ENCODE data around the gene PRKAA1. TPM values are rescaled to one million over a fixed set of nuclear protein-coding genes. Genes with fewer than 3 reads are reported as not detected.
"Not testable (repeated sequence)": the region's sequence is repeated elsewhere in the genome, so short reads cannot be mapped to it uniquely, and the experiment has no call there.

The PRKAA1 gene
- total RNA-seq, 1 donor from 2014 or later = 29.9 TPM

DNA sequence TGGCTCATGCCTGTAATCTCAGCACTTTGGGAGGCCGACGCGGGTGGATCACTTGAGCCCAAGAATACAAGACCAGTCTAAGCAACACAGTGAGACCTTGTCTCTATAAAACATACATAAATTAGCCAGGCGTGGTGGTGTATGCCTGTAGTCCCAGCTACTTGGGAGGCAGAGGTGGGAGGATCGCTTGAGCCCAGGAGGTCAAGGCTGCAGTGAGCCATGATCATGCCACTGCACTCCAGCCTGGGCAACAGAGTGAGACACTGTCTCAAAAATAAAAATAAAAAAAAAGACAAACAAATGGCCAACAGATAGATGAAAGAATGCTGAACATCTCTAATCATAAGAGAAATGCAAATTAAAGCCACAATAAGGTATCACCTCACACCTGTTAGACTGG, 9.2 kb downstream of the PRKAA1 start:
- ATAC-seq (ENCODE audit: poor library complexity); DNase-seq; intact Hi-C loops (cut with DNase I): not testable (repeated sequence)

DNA sequence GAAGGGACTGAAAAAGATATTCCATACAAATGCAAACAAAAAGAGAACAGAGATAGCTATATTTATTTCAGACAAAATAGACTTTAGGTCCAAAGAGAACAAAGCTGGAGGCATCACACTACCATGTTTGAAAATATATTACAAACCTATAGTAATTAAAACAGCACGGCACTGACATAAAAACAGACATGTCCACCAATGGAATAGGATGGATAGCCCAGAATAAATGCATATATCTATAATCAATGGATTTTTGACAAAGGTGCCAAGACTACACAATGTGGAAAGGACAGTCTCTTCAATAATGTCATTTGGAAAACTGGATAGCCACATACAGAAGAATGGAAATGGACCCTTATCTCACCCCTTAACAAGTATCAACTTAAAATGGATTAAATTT, 10.2 kb downstream of the PRKAA1 start:
- intact Hi-C loops (cut with DNase I) = no loop called here
- DNase-seq = no peak
- ATAC-seq (ENCODE audit: poor library complexity) = no peak

DNA sequence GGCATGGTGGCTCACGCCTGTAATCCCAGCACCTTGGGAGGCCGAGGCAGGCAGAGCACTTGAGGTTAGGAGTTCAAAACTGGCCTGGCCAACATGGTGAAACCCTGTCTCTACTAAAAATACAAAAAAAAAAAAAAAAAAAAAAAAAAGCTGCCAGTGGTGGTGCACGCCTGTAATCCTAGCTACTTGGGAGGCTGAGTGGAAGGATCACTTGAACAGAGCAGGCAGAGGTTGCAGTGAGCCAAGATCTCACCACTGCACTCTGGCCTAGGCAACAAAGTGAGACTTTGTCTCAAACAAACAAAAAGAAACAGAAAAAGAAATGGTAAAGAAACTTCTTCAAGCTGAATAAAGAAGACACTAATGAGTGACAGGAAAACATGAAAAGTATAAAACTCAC, 11.5 kb downstream of the PRKAA1 start:
- intact Hi-C loops (cut with DNase I); ATAC-seq (ENCODE audit: poor library complexity); DNase-seq: not testable (repeated sequence)

DNA sequence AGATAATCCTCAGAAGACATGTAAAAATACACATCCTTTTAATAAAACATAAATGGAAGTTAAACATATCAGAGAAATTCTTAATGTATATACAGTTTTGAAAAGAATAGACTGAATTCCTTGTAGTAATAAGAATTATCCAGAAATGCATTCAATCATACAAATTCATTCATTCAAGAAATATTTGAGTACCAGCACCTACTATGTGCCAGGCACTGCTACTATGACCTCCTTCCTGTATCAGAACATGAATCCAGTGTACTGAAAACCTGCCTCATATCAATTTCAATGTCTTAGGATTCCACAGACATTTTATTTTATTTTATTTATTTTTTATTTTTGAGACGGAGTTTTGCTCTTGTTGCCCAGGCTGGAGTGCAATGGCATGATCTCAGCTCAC, 13.3 kb downstream of the PRKAA1 start:
- no peak for DNase-seq
- intact Hi-C loops (cut with DNase I) = no loop called here
- ATAC-seq (ENCODE audit: poor library complexity) = no peak

DNA sequence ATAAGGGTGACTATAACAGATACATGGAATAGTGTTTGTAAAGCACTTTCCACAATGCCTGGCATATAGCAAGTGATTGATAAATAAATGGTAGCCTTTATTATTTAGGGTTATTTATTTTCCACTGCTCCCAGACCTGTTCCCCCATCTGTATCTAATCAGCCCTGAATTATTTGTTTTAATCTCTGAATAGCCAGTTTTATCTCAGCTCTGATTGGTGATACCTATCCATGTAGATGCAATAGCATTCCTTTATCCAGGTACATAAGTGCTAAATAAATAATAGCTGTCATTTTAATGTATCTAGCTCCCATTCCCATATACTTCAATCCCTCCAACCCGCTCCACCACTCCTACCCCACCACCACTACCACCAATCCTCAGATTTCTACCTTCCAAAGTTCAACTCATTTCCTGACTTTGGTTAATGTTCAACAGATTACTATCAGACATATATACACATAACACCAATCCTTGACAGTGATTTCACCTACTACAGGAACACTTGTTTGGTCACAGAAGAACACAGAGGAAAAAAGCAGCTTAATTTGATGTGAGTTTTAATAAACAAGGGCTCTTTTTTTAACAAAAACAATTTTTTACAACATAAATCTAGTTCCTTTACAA, 14.0 kb downstream of the PRKAA1 start:
- ATAC-seq (ENCODE audit: poor library complexity) (no peak), DNase-seq (no peak)
- intact Hi-C loops (cut with DNase I) = no loop called here

DNA sequence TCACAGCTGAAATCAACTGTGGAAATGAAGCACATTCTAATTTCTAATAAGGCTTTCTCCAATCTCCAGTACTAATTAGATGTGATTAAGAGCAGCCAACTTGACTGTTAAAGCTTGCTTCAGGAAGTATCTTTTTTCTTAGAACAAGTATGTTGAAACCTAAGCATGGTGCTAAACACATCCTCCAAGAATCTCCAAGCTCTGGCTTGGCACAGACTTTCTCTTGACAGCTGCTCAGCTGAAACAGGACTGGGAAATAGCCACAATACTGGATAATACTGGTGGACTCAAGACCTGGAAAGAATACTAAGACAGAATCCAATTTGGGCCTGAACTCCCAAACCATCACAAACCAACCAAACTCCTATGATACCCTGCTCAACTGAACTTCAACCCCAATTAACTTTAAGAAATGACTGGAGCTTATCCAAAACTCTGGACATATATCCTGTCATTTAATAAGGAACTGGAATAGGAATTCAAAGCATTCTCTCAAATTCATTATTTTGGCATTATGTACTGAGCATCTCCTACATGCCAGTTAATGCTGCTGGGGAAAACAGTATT, 16.2 kb downstream of the PRKAA1 start:
- intact Hi-C loops (cut with DNase I) = no loop called here
- ATAC-seq (ENCODE audit: poor library complexity) (peak; percentile 89), DNase-seq (no peak)

DNA sequence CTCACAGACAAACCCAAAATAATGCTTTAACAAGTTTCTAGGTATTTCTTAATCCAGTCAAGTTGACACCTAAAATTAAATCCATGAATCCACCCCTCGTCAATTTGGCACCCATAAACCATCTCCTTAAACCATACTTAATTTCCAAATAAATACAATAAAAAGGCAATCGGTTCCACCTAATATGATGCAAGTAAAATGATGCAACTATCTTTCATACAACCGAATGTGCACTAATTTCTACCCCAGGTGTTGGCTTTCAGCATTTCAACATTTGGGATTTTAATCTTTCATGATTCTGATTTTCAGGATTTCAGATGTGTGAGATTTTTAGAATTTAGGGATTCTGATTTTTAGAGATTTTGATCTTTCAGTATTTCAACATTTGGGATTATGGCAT, 17.3 kb downstream of the PRKAA1 start:
- DNase-seq (no peak), ATAC-seq (ENCODE audit: poor library complexity) (no peak)
- intact Hi-C loops (cut with DNase I) = no loop called here

DNA sequence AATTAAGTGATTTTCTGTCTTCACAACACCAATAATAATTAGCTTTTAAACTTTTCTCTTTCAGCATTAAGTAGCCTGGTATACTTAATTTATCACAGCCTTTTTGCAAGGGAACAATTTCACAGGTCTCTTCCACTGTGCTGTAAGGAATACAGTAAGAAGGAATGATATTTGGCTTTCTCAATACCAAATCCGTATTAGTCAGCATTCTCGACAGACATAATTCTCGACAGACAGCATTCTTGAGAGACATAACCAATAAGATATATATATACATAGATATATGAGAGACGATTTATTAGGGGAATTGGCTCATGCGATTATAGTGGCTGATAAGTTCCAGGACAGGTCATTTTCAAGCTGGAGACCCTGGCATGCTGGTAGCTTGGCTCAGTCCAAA, 18.0 kb downstream of the PRKAA1 start:
- ATAC-seq (ENCODE audit: poor library complexity) (no peak), DNase-seq (no peak)
- intact Hi-C loops (cut with DNase I) = no loop called here

DNA sequence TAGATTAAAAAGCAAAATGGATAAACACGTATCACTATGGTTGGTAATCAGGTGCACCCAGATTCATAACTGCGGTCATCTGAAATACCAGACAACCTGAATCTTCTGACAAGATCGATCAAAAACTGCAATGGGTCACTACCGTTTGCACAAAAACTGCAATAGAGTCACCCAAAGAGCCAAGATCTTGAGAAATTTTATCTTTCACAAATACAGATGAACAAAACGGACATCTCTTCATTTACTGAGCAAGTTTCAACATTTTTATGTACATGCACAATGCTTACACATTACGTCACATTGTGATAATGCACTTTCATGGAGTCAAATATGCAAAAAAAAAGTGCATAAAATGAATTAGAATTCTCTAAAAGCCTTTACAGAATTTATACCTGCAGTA, 18.6 kb downstream of the PRKAA1 start:
- intact Hi-C loops (cut with DNase I) = no loop called here
- DNase-seq (no peak), ATAC-seq (ENCODE audit: poor library complexity) (no peak)

DNA sequence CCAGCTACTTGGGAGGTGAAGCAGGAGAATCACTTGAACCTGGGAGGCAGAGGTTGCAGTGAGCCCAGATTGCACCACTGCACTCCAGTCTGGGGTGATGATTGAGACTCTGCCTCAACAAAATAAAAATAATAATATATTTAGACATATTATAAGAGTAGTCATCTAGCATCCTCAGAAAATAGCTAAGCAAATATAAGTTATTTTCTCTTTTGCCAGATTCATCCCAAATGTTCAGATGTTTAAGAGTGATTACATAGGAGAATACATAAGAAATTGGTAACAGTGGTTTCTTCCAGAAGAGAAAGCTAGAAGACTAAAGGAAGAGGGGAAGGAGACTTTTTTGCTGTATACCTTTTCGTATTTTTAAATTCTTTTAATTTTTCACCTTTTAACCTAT, 20.0 kb downstream of the PRKAA1 start:
- intact Hi-C loops (cut with DNase I) = no loop called here
- DNase-seq = no peak
- ATAC-seq (ENCODE audit: poor library complexity) = no peak

DNA sequence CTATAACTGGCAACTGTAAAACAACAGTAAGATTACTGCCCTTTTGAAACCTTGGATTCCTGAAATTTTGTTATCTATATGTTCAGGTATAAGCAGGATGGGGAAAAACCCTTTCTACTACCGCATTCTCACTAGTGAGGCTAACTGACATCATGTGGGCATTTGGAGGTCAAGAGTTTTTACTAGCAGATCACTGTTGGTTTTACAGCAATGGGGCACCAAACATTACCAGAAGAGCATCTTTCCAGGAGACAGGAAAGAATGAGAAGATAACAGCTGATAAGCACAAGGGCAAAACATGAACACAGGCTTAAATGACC, 21.6 kb downstream of the PRKAA1 start:
- intact Hi-C loops (cut with DNase I) = no loop called here
- no peak for ATAC-seq (ENCODE audit: poor library complexity)
- no peak for DNase-seq

DNA sequence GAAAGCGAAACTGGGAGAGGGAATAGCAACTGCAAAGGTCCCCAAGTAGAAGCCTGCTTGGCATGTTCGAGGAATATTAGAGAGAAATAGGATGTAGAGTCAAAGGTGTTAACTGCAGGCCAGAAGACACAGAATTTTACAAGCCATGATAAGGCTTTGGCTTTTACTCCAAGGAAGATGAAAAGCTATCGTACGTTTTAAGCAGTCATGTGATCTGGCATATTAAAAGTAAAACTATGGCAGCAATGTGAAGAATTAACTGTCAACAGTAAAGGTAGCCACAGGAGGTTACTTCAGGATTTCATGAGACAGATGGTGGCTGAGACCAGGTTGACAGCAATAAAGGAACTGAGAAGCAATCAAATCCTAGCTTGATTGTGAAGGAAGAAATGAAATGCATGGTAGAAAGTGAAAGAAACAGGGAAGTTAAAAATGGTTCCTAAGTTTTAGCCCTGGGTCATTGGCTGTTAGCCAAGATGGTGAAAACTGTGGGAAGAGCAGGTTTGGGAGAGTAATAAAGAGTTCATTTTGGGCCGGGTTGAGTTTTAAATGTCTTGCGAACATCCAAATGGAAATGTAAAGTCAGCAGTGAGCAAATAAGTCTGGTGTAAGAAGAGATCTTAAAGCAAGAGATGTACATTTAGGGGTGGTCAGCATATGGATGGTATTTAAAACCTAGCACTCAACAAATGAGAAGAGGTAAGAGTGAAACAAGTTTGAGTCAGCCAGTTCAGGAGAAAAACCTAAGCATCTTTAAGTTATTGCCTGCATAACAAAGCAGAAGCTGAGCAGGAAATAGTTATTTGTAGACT, 22.1 kb downstream of the PRKAA1 start:
- DNase-seq (no peak), ATAC-seq (ENCODE audit: poor library complexity) (no peak)
- intact Hi-C loops (cut with DNase I) = no loop called here

DNA sequence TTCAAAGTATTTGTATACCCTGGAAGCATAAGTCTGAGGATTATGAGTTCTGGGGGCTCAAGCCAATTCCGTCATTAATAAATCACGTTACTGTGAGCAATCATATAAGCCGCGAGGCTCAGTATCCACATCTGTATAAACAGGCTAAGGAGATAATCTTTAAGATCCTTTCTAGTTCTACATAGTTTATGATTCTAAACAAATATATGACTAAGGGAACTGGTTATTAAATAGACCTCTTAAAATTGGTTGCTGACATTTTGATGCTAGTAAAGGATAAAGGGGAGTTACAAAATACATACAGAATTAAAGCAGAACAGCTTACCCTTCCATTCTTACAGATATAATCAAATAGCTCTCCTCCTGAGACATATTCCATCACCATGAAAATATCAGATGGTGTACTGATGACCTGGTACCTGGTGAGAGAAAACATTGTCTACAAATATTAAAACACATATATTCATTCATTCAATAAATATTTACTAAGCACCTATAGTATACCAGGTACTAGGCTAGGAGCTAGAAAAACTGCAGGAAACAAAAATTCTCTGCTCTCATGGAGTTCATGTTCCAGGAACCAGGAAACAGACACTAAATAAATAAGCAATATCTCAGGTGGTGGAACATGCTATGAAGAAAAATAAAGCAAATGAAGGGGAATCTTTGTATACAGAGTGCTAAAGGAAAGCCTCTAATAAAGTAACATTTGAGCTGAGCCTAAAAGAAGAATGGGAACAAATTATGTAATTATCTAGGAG, 22.9 kb downstream of the PRKAA1 start:
- ATAC-seq (ENCODE audit: poor library complexity) (no peak), DNase-seq (no peak)
- intact Hi-C loops (cut with DNase I) = no loop called here

DNA sequence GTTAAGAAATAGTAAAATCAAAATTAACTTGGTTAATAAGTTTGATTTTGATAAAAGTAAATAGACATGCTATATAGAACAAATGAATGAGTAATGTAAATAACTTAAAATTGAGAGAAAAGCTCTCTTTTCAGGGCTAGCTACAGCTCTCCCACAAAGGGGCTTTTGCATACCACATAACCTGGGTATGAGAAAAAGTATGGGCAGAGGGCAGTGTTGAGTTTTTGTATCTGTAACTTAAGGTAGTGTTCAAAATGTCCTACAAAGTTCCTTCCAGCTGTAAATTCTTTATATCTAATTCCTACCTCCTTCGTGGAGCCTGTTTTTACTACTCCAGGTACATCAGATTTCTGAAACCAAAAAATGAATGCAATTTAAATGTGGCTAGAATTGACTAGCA, 23.6 kb downstream of the PRKAA1 start:
- no peak for ATAC-seq (ENCODE audit: poor library complexity)
- no peak for DNase-seq
- intact Hi-C loops (cut with DNase I) = no loop called here

DNA sequence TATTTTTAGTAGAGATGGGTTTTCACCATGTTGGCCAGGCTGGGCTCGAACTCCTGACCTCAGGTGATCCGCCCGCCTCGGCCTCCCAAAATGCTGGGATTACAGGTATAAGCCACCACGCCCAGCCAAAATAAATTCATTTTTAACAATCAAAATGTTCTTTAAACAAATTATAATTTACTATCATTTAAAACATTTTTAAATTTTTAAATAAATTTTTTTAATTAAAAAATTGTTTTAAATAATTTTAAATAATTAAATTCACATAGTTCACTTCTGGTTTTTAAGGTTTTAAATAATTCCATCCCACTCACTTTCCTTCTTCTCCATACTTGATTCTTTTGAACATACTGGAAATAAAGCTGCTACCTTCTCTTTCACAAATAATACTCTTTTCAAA, 27.4 kb downstream of the PRKAA1 start:
- DNase-seq (no peak), ATAC-seq (ENCODE audit: poor library complexity) (no peak)

DNA sequence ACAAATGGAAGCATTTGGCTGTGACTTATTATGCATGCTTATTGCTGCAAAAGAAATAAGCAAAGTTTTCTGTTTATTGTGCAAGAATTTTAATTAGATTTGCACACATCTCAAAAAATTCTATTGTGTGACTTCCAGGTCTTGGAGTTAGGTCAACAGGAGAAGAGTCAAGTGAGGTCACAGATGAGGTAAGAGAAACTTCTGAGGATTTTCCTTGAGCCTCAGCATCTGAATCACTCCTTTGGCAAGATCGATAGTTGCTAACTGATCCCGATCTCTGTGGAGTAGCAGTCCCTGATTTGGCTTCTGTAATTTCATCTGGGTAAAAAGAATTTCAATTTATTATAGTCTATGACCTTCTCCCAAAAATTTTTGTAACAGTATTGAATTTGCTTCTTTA, 35.5 kb downstream of the PRKAA1 start:
- intact Hi-C loops (cut with DNase I) = no loop called here
- ATAC-seq (ENCODE audit: poor library complexity) = no peak
- no peak for DNase-seq

More for the DNA sequence above, 27.4 kb downstream of the PRKAA1 start:
- intact Hi-C loops (cut with DNase I) = no loop called here

DNA sequence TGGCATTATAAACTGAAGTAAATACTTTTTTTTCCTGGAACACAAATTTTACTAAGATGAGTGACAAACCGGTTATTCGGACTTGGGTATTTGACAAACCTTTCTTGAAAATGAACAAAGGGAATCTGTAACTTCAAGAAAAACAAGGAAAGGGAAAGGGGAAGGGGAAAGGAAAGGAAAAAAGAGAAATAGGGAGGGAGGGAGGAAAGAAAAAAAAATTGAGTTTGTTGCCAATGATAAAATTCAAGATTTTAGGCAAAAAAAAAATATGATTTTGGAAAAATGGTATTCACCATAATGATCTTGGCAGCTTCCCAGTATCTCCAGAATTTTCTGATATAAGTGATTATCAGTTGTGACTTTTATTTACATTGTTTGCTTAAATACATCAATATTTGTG, 40.8 kb downstream of the PRKAA1 start:
- no peak for DNase-seq
- intact Hi-C loops (cut with DNase I) = loop anchor here (10.0 kb wide), 2 partner anchors 77 to 117 kb away; partner anchors contain the start of gene RPL37

DNA sequence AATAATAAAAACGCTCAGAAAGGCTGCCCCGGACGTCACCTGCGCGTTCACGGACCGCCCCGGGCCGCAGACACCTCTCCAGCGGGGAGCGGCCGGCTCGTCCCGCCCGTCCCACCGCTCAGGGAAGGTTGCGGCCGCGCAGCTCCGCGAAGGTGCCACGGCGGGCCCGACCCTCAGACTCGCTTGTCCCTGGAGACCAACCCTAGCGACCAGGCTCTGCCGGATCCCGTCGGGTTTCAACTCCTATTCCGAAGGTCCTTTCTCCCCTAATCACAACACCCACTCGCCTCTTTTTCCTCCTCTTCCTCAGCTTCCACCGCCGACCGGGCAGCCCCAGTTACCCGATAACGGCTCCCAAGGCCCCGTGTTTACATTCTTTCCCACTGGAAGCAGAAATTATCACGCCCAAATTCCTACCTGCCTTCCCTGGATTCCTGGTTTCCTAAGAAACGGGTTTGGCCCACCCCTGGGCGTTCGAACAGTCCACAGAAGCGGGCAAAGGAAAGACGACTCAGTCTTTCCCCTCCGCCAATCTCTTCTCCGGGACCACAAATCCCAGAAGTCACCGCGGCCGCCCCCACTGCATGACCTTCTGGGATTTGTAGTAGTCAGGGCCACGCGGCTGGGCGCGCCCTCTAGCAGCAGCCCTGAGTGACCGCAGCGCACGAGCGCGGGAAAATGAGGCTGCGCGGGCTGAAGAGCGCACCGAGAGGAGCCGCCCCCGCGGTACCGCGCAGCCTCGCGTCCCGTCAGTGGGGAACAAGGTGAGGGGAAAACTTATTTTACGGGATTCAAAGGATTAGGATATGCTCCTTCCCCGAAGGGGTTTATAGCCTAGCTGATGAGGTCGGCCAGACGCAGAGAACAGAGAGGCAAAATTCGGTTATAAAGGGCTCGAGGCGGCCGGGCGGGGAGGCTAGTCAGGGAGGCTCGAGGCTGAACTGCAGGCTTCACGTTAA, 42.5 kb downstream of the PRKAA1 start, which contains the start of gene TTC33:
TTC33 (minus strand) TSS at position 555 of the 959 bp plus-strand sequence. CDS start 8,943 bp downstream, outside the sequence.
- intact Hi-C loops (cut with DNase I) = loop anchor here (10.0 kb wide), 2 partner anchors 79 to 119 kb away; partner anchors contain the start of gene RPL37
- DNase-seq (peak; percentile 98), ATAC-seq (ENCODE audit: poor library complexity) (peak; percentile 99)

More for the DNA sequence above, 40.8 kb downstream of the PRKAA1 start:
- no peak for ATAC-seq (ENCODE audit: poor library complexity)
